Ovary (tissue), 3 donors: ENCODE results near the gene ZNF804B.

Experiments used
- POLR2A ChIP-seq: fragments of 450-650 bp; IDR thresholded peaks from one replicate; pipeline ENCODE4 v1.6.1; 2017; ENCODE audit warnings: antibody characterized with exemption, mild to moderate bottlenecking, moderate library complexity
- TF ChIP-seq, protein P1 (sequence below), 3 donors: fragments of 450-650 bp in 2 of 3; fragments of 200-600 bp in 1 of 3; IDR thresholded peaks; one replicate each; pipeline versions ENCODE4 v1.5.1 to v1.8.0; 2016 to 2022; ENCODE audit warnings: antibody characterized with exemption in 3 of 3, mild to moderate bottlenecking in 1 of 3
- donor health status: DM: no; HTN: no; CAD: no.

DNA sequence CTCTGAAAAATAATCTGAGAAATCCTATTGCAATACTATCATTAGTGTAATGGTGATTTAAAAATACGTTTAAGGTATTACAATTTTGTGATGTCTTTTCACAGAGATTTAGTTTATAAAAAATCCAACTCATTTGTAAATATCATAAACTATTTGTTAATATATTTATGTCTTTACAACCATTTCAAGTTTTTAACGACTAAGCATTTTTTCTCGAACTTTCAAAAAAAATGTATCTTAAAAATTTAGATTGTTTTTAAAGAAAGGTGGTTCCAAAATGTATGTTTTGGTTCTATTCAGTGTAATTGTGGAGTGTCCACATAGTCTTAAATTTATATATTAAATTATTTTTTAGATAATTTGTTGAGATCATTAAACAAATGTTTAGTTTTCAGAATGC, 170.2 kb downstream of the ZNF804B start:
- TF ChIP-seq POLR2A: no peak
- TF ChIP-seq, protein P1, sequence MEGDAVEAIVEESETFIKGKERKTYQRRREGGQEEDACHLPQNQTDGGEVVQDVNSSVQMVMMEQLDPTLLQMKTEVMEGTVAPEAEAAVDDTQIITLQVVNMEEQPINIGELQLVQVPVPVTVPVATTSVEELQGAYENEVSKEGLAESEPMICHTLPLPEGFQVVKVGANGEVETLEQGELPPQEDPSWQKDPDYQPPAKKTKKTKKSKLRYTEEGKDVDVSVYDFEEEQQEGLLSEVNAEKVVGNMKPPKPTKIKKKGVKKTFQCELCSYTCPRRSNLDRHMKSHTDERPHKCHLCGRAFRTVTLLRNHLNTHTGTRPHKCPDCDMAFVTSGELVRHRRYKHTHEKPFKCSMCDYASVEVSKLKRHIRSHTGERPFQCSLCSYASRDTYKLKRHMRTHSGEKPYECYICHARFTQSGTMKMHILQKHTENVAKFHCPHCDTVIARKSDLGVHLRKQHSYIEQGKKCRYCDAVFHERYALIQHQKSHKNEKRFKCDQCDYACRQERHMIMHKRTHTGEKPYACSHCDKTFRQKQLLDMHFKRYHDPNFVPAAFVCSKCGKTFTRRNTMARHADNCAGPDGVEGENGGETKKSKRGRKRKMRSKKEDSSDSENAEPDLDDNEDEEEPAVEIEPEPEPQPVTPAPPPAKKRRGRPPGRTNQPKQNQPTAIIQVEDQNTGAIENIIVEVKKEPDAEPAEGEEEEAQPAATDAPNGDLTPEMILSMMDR (IDR thresholded peaks at IDR 0.05): no peak
